AML-193 (cell line): Measurements from ENCODE around the gene ETV6.

Source experiments
- DNase-seq, 2 experiments: peaks; one replicate each; lab custom pipeline; 2025; lab: John Stamatoyannopoulos, UW

Gene ETV6

GRCh38 chr12:11717519-11717961 lies 68.1 kb downstream of the ETV6 start:
- no peak for DNase-seq

GRCh38 chr12:11718105-11718504 lies 68.6 kb downstream of the ETV6 start:
- DNase-seq, result no peak

DNA sequence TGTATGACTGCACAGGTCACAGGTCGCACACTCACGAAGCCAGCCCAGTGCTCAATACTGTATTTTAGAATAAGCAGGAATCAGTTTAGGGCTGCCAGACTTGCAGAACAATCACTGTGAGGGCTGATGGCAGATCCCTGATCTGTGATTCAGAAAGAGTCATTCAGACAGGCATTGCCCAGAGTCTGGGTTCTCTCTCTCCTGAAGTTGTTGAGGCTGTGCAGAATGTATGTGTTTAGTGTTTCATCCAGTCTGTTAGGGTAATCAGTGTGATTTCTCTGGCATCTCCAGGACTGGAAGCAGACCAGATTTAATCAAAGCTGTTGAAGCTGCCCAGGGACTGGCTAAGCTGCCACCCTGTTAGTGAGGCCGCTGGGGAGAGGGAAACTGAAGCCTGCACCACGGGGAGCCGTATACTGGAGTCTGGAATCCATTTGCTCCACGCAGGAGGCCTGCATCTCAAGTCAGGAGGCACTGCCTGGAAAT lies 69.3 kb downstream of the ETV6 start:
- DNase-seq, result no peak

GRCh38 chr12:11719678-11720099 lies 70.2 kb downstream of the ETV6 start:
- no peak for DNase-seq

GRCh38 chr12:11722071-11722470 lies 72.6 kb downstream of the ETV6 start:
- DNase-seq, result no peak

DNA sequence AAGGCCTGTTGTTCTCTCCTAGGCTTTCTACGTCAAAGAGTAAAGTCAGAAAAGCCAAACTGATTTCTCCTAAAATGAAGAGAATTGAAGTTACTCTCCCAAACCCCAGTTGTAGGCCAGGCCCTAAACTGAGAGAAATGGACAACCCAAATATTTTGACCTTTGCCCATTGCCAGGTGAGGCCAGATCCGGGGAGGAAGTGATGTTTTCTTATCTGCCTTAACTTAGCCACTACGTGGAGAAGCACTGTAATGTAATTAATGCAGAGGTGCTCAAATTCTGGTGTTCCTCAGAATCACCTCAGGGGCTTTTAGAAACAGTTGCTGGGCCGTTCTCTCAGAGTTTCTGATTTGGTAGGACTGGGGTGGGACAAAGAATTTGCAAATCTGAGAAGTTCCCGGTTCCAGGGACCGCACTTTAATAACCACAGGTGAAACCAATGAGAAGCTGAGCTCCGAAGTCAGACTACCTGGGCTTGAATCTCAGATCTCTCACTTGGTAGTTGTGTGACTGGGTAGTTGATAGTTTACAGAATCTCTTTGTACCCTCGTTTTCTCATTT lies 73.2 kb downstream of the ETV6 start:
- DNase-seq, result no peak

GRCh38 chr12:11723993-11724392 lies 74.5 kb downstream of the ETV6 start:
- no peak for DNase-seq

GRCh38 chr12:11724888-11725311 lies 75.4 kb downstream of the ETV6 start:
- DNase-seq, result no peak

DNA sequence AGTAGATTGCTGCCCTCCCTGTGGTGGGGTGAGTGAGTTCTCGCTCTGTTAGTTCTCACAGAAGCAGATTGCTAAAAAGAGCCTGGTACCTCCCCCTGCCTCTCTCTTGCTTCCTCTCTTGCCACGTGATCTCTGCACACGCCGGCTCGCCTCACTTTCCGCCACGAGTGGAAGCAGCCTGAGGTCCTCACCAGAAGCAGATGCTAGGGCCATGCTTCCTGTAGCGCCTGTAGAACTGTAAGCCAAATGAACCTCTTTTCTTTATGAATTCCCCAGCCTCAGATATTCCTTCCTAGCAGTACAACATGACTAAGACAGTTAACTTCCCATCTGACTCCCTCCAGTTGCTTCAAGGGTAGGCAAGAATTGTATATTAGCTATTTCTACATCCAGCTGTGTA lies 76.2 kb downstream of the ETV6 start:
- no peak for DNase-seq

DNA sequence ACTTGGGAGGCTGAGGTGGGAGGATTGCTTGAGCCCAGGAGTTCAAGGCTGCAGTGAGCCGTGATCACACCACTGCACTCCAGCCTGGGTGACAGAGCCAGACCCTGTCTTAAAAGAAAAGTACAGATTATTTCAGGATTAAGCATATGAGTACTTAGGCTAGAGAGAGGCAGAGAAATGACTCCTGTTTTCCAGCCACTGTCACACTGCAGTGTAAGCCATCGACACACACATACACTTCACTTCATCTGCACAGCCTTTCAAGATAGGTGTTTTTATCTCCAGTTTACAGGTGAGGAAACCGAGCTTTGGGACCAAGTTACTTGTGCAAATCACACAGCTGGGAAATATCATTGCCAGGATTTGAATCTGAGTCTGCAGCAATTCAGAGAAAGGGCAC lies 77.2 kb downstream of the ETV6 start:
- DNase-seq, result no peak

DNA sequence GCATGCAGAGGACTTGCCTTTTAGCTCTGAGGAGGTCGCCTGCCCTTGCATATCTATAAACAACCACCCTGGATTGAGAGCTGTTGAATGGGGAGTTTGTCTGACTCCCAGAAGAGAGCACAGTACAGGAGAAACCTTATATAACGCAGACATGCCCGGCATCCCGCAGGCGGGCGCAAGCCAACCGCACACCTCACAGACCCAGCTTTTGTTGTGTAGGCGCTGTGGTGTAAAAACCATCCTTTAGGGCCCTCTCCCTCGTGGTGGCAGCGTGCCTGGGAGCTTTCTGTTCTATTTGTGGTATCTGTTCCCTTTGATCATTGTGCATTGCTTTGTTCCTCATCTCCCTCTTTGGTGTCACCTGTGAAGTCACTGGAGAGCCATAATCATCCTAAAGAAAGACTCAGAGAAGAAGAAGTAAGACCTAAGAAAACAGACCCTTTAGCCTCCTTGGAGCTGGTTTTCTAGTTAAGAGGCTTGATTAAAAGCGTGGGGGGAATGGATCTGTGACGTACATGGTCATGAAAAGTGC lies 77.7 kb downstream of the ETV6 start:
- no peak for DNase-seq

- DNase-seq, result no peak
Measured at GRCh38 chr12:11728154-11728755, 78.8 kb downstream of the ETV6 start.

DNA sequence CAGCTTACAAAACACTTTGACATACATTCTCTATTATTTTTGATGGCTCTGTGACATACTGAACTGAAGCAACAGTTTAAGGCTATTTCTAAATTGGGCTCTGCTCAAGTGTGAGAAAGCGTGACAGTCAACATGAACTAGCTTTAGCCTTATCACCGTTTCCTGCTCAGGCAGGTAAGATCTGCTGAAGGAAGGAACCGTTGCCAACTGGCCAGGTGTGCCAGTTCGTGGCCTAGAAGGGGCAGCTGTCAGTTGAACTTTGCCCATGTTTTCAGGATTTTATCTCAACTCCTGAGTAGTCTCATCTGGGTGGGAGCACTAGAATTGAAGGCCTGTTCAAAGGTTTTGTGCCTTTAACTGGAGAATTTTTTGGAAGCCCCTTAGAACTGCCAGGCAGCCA lies 79.5 kb downstream of the ETV6 start:
- no peak for DNase-seq

- DNase-seq, result no peak
Measured at GRCh38 chr12:11729439-11730150, 80.1 kb downstream of the ETV6 start.

- DNase-seq, result no peak
Measured at GRCh38 chr12:11730299-11731041, 81.0 kb downstream of the ETV6 start.

DNA sequence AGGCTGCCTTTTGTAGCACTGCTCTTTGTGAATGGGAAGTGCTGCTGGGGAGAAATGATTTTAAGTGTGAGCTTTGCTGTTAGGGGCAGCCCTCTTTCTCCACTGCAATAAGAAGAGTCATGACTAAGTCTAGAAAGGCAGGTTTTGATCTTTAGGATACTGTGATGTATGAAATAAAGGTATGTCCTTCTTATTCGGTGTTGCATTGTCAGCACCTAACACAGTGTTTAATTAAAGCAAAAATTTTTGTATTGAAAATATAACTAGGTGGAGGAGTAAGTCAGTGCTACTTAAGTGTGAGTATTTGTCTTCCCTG lies 81.5 kb downstream of the ETV6 start:
- no peak for DNase-seq

DNA sequence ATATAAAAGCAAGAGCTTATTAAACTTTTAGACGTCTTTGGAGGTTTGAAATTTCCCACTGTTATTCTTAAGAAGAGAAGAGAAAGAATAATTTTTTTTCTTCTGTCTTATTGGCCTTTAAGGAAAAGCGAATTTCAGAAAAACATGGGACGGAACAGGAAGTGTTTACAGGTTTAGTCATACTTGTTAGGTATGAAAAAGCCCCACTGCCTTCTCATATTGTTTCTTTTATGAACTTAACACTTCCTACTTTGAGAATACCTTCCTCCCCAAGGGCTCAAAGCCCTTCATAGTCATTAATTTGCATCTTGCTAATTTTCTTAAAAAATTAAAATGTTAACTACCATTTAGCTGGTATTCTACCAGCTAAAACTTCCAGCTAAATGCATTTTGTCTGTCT lies 82.0 kb downstream of the ETV6 start:
- DNase-seq, result no peak

- no peak for DNase-seq
Measured at GRCh38 chr12:11732023-11732422, 82.5 kb downstream of the ETV6 start.

GRCh38 chr12:11732715-11733114 lies 83.2 kb downstream of the ETV6 start:
- DNase-seq, result no peak

GRCh38 chr12:11734580-11735180 lies 85.2 kb downstream of the ETV6 start:
- DNase-seq, result no peak

DNA sequence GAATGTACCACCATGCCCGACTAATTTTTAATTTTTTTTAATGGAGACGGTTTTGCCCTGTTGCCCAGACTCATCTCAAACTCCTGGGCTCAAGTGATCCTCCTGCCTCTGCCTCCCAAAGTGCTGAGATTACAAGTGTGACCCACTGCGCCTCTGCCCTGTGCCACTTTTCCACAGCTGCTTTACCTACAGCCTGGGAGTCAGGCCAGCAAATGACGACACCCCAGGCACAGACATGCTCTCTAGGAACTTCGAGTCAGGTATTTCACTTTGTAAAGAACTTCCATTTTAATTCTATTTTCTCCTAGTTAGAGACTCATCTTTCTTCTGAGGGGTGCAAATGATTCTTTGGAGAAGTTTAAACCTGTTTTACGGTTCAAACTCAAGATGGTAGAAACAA lies 89.0 kb downstream of the ETV6 start:
- no peak for DNase-seq

GRCh38 chr12:11739980-11740577 lies 90.6 kb downstream of the ETV6 start:
- no peak for DNase-seq
